Raji (cell line): ENCODE results near the gene CSHL1.

Source experiments
- POLR2A ChIP-seq: IDR thresholded peaks from 2 replicates; pipeline ENCODE4 v1.6.1; 2011; ENCODE audit warnings: low read depth, low read length, control low read depth; ENCODE audit not compliant: insufficient read depth

CSHL1 gene

GRCh38 chr17:63911041-63911635 lies at the start of gene CSHL1:
TSS of gene CSHL1 (minus strand) at chr17:63911258. CDS start at chr17:63911196, 62 bp downstream.
- TF ChIP-seq POLR2A: no peak

GRCh38 chr17:63960430-63960829 lies 49.4 kb upstream of the CSHL1 start:
- no peak for TF ChIP-seq POLR2A

- no peak for TF ChIP-seq POLR2A
Measured at GRCh38 chr17:63960006-63960405, 48.9 kb upstream of the CSHL1 start.

DNA sequence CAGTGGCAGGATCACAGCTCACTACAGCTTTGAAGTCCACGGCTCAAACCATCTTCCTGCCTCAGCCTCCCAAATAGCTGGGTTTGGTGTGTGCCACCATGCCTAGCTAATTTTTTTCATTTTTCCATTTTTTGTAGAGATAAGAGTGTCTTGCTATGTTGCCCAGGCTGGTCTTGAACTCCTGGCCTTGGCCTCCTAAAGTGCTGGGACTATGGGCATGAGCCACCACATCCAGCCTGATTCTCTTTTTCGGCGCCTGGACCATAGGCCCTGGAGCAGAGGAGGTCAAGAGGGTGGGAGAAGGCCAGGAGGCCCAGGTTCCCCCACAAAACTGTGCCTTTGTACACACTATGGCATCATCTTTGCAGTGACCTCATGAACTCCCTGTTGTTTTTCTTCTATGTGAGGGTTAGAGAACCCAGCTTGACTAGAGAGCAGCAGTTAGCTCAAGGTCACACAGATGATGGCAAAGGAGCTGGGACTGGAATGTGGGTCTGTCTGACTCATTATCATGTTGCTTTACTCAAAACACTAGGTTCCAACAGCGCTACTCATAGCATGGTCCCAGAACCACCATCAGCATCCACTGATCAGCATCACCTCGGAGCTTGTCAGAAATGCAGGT lies 45.4 kb upstream of the CSHL1 start:
- no peak for TF ChIP-seq POLR2A

DNA sequence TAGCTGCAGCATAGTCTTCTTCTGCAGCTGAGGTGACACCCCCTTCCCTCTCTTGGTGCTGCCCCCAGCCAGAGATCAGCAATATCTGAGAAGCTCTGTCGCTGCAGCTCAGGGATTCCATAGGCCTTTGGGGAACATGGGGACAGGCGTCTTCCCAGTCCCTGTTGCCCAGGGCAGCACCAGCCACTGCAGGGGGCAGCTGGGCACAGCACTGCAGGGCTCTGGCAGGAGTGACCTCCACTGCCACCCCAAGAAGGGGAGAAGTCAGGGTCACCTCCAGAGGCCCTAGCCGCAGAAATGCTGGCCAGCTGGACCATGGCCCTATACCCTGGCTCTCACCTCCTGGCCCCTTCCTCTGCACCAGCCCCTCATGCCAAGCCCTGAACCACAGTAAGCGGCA lies 44.7 kb upstream of the CSHL1 start:
- TF ChIP-seq POLR2A: no peak

DNA sequence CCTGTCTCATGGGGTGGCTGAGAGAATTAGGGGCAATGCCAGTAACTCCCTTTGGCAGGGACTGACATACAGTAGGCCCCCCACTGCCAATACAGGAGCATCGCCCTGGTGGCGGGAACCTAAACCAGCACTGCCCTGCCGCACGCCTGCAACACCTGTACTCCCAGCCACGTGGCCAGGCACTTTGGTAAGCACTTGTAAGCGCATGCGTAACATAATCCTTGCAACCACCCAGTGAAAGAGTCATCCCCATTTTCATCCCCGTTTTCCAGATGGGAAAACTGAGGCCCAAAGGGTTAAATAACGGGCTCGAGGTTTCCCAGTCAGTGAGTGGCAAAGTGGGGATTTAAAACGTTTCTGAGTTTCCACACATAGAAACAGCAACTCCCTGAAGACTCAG lies 44.2 kb upstream of the CSHL1 start:
- no peak for TF ChIP-seq POLR2A

DNA sequence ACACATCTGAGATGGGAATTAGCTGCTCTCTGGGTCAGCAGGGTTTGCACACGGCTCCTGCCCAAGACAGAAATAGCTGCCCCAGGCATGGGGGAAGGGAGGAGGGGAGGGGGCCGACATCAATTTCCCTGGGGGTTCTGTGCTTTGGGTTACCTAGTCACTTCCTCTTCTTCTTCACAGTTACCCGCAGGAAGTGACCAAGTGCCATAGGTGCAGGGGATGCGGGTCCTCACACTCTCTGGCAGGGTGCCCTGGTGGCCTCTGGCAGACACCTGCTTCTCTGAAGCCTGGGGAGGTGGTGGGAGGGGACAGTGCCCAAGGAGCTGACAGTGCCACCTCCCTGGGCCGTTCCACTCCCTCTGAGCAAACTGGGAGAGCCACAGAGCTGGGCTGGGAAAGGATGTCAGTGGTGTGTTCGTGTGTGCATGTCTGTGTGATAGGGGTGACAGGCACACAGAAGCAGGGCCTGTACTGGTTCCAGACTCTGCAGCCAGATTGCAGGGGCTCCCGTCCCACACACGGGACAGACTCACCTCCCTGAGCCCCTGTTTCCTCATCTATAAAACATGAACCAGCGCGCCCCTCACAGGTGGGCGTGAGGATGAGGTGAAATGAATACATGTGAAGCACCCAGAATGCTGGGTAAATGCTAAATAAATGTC lies 43.5 kb upstream of the CSHL1 start:
- peak; percentile 26; the same call in 1 of the 2 replicates for TF ChIP-seq POLR2A

DNA sequence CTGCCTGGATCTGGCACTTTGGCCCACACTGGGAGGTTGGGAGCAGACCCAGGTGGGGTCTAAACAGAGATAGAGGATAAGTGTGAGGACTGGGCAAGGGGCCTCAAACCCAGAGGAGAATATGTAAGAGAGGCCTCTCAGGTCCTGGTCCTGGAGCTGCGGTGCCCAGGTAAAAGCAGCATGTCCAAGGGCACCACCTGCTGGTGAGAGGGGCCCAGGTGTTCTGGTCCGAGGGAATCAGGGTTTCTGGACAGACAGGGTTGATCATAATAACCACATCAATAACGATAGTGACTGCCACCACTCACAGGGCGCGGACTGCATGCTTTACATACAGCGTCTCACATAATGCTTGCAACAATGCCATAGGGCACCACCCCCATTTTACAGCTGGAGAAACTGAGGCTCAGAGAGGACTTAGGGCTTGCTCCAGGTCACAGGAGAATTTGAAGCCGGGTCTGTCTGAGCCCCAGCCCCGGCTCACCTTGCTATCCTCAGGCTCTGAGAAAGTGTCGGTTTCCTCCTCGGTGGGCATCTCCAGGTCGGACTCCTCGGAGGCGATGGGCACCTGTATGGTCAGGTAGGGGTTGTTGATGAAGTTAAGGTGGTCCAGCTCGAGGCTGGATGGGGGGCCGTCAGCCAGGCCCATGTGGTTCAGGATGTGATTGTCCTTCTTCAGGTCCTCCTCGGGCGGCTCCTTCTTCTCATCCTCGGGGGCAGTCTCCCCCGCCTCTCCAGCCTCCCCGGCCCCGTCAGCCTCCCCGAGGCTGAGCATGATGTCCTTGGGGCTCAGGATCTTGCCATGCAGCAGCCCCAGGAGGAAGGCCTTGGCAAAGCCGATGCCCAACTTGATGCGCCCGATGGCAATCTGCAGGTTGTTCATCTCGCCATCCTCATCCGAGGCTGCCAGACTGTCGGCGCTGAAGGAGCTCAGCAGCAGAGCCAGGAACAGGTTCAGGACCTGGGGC lies 40.2 kb upstream of the CSHL1 start:
- TF ChIP-seq POLR2A: no peak

DNA sequence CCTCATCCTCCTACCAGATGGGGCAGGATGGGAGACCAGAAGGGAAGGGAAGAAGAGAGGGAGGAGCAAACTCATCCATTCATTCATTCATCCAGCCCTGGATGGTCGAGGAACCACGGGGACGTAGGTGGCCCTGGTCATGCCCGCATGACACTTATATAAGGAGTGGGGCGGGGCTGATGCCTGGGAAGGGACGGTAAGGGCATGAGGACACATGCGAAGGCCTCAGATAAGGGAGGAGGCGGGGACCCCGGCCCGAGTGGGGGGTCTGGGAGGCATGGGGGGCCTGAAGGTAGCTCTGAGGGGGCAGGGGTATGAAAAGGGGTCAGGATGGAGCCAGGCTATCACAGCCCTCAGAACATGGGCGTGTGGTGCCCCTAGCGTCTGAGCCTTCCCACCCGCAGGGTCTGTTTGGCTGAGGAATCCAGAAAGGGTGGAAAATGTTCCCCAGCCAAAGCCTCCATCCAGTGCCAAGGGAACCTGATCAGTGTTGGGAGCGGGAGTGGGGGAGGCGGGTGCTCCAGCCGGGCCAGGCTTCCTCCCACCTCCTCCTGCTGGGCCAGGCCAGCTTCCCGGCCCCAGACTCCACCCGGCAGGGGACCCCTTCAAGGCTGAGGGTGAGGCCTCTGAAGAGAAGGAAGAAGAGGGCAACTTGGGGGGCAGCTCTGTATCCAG lies 38.7 kb upstream of the CSHL1 start:
- TF ChIP-seq POLR2A: no peak

DNA sequence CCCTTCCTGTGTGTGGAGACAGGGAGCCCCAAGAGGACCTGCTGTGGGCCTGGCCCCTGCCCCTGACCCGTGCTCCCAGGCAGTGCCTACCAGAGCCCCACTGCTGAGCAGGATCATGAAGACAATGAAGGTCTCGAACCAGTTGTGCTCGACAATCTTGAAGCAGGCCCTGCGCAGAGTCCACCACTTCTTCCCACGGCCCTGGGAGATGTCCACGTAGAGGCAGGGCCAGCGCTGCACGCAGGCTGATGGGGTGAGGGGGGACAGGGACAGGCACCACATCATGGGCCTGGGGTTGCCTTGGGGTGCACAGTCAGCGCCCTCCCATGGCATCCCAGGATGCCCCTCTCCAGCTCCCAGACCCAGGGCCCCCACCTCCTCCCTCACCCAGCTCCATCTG lies 37.5 kb upstream of the CSHL1 start:
- TF ChIP-seq POLR2A: no peak

DNA sequence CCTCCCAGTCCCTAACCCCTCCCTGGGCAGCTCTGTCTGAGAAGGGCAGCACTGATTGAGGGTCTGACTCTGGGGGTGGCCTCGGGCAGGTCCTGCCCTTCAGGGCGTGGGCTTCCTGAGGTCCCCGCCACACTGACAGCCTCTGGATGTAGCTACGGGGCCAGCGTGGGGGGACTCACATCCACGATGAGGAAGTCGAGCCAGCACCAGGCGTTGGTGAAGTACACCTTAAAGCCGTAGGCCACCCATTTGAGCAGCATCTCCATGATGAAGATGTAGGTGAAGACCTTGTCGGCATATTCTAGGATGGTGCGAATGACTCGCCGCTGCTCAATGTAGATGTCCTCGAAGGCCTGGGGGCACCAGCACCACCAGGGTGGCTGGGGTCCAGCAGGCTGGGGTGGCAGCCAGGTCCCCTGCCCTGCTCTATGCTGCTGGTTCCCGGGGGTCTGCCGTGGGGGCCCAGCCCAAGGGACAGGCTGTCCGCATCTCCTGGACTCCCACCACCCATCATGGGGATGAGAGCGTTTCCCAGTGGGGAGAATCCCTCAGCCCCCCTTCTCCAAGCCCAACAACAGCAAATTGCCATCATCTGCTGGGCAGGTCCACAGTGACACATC lies 36.8 kb upstream of the CSHL1 start:
- no peak for TF ChIP-seq POLR2A

- peak; percentile 30; the same call in 1 of the 2 replicates for TF ChIP-seq POLR2A
Measured at GRCh38 chr17:63946440-63947363, 35.6 kb upstream of the CSHL1 start.

GRCh38 chr17:63945784-63946439 lies 34.9 kb upstream of the CSHL1 start:
- peak; percentile 75 for TF ChIP-seq POLR2A
